HEK293 (cell line): ENCODE data around the gene SOX21.

ENCODE experiments used
- CTCF ChIA-PET: fragments of 350-600 bp; formaldehyde crosslinking; extraction: SDS; loops from one replicate; lab custom pipeline; 2021; ENCODE audit warnings: antibody characterized with exemption; lab: Yijun Ruan, JAX
- POLR2A ChIA-PET: fragments of 300-600 bp; formaldehyde crosslinking; extraction: SDS; loops from one replicate; lab custom pipeline; 2020; ENCODE audit warnings: antibody characterized with exemption, inconsistent platforms; lab: Yijun Ruan, JAX
- H3K27ac ChIP-seq: fragments of 200-500 bp; sonication (Bioruptor generic); 2 replicates; pipeline ENCODE4 v1.5.1; 2014; ENCODE audit warnings: low read depth, low read length, control low read depth, inconsistent platforms; ENCODE audit errors: extremely low read depth
- H3K36me3 ChIP-seq, 2 experiments: fragments of 200-500 bp in 1 of 2; sonication (Bioruptor generic) in 1 of 2; 1 replicate in 1 of 2; 2 replicates in 1 of 2; pipeline ENCODE4 v1.5.1; 2014 to 2017; ENCODE audit warnings: inconsistent platforms in 2 of 2, low read length in 2 of 2; ENCODE audit not compliant: control insufficient read depth in 2 of 2, insufficient read depth in 1 of 2
- H3K4me1 ChIP-seq: fragments of 200-500 bp; sonication (Bioruptor generic); 2 replicates; pipeline ENCODE4 v1.5.1; 2014; ENCODE audit warnings: mild to moderate bottlenecking, low read length, inconsistent platforms; ENCODE audit not compliant: control insufficient read depth, insufficient read depth
- H3K4me3 ChIP-seq: 2 replicates; pipeline ENCODE4 v1.5.1; 2011; ENCODE audit warnings: low read depth, mild to moderate bottlenecking, control low read depth, low read length, moderate library complexity
- H3K9me3 ChIP-seq: fragments of 200-500 bp; sonication (Bioruptor generic); 2 replicates; pipeline ENCODE4 v1.5.1; 2014; ENCODE audit warnings: low read depth, low read length, inconsistent platforms; ENCODE audit not compliant: control insufficient read depth, insufficient read depth
- BCL11B ChIP-seq: fragments of 450-650 bp; formaldehyde crosslinking; IDR thresholded peaks from 2 replicates; pipeline ENCODE4 v1.5.1; 2016; ENCODE audit warnings: low read depth, missing biosample characterization, missing genetic modification characterization
- GLIS1 ChIP-seq: fragments of 450-650 bp; formaldehyde crosslinking; IDR thresholded peaks from 2 replicates; pipeline ENCODE4 v1.5.1; 2016; ENCODE audit warnings: missing biosample characterization, missing genetic modification characterization
- KLF10 ChIP-seq: fragments of 450-650 bp; IDR thresholded peaks from 2 replicates; pipeline ENCODE4 v1.5.1; 2018; ENCODE audit warnings: missing biosample characterization, mild to moderate bottlenecking, missing genetic modification characterization
- KLF16 ChIP-seq: fragments of 450-650 bp; formaldehyde crosslinking; IDR thresholded peaks from 2 replicates; pipeline ENCODE4 v1.5.1; 2017; ENCODE audit warnings: missing biosample characterization, missing genetic modification characterization
- TRIM28 ChIP-seq: IDR thresholded peaks from 2 replicates; pipeline ENCODE4 v1.6.1; 2011; ENCODE audit warnings: low read length, control low read depth, borderline replicate concordance
- YY1 ChIP-seq: fragments of 450-650 bp; formaldehyde crosslinking; IDR thresholded peaks from 2 replicates; pipeline ENCODE4 v1.5.1; 2018; ENCODE audit warnings: missing biosample characterization, missing genetic modification characterization
- ZBTB1 ChIP-seq: fragments of 450-650 bp; formaldehyde crosslinking; IDR thresholded peaks from 2 replicates; pipeline ENCODE4 v1.5.1; 2016; ENCODE audit warnings: missing biosample characterization, missing genetic modification characterization
- ZFP3 ChIP-seq: fragments of 450-650 bp; formaldehyde crosslinking; IDR thresholded peaks from 2 replicates; pipeline ENCODE4 v1.5.1; 2016; ENCODE audit warnings: low read depth, missing biosample characterization, missing genetic modification characterization
- ZFP41 ChIP-seq: fragments of 450-650 bp; formaldehyde crosslinking; IDR thresholded peaks from 2 replicates; pipeline ENCODE4 v1.5.1; 2016; ENCODE audit warnings: missing biosample characterization, missing genetic modification characterization, borderline replicate concordance
- ZFP69B ChIP-seq: fragments of 450-650 bp; formaldehyde crosslinking; IDR thresholded peaks from 2 replicates; pipeline ENCODE4 v1.5.1; 2016; ENCODE audit warnings: missing biosample characterization, missing genetic modification characterization
- ZNF112 ChIP-seq: fragments of 450-650 bp; formaldehyde crosslinking; IDR thresholded peaks from 2 replicates; pipeline ENCODE4 v1.5.0; 2017; ENCODE audit warnings: missing biosample characterization, missing genetic modification characterization
- ZNF175 ChIP-seq: fragments of 450-650 bp; formaldehyde crosslinking; IDR thresholded peaks from 2 replicates; pipeline ENCODE4 v1.5.1; 2016; ENCODE audit warnings: missing biosample characterization, missing genetic modification characterization
- ZNF211 ChIP-seq: fragments of 450-650 bp; formaldehyde crosslinking; IDR thresholded peaks from 2 replicates; pipeline ENCODE4 v1.5.1; 2016; ENCODE audit warnings: low read depth, missing biosample characterization, missing genetic modification characterization
- ZNF280D ChIP-seq: fragments of 450-650 bp; formaldehyde crosslinking; IDR thresholded peaks from 2 replicates; pipeline ENCODE4 v1.5.1; 2016; ENCODE audit warnings: missing biosample characterization, missing genetic modification characterization
- ZNF302 ChIP-seq: fragments of 450-650 bp; formaldehyde crosslinking; IDR thresholded peaks from 2 replicates; pipeline ENCODE4 v1.5.1; 2016; ENCODE audit warnings: missing biosample characterization, missing genetic modification characterization, low read depth
- ZNF501 ChIP-seq: fragments of 450-650 bp; formaldehyde crosslinking; IDR thresholded peaks from 2 replicates; pipeline ENCODE4 v1.5.1; 2016; ENCODE audit warnings: missing biosample characterization, missing genetic modification characterization
- ZNF510 ChIP-seq: fragments of 450-650 bp; formaldehyde crosslinking; IDR thresholded peaks from 2 replicates; pipeline ENCODE4 v1.5.1; 2018; ENCODE audit warnings: mild to moderate bottlenecking, missing genetic modification characterization, missing biosample characterization; ENCODE audit not compliant: insufficient replicate concordance
- ZNF518A ChIP-seq: fragments of 450-650 bp; formaldehyde crosslinking; conservative IDR thresholded peaks from 2 replicates; pipeline ENCODE4 v1.5.1; 2016; ENCODE audit warnings: low read depth, missing biosample characterization, missing genetic modification characterization

Gene SOX21

GRCh38 chr13:94705081-94706030, 7.0 kb downstream of the SOX21 start:
- no peak overlapping the region for H3K27ac ChIP-seq
- ChIA-PET CTCF (interaction anchor here (0.7 kb wide), 1 partner anchor 580 kb away, joined by 6 read pairs; no protein-coding TSS in a partner anchor), POLR2A (interaction anchor here (0.6 kb wide), 1 partner anchor 306 kb away, joined by 3 read pairs; no protein-coding TSS in a partner anchor)
- no peaks in the 10 kb centered on the region for H3K36me3 ChIP-seq
- no peak overlapping the region for H3K4me3 ChIP-seq
- H3K4me1 ChIP-seq: no peaks in the 10 kb centered on the region
- H3K9me3 ChIP-seq: no peaks in the 10 kb centered on the region
- TF ChIP-seq TRIM28 (no peak), ZFP3 (no peak), ZNF211 (tag by site-specific recombination) (no peak), ZFP69B (no peak), YY1 (tag by site-specific recombination) (no peak), ZNF302 (tag by site-specific recombination) (no peak), ZNF280D (tag by site-specific recombination) (no peak)

- H3K27ac ChIP-seq: no peak overlapping the region
- ChIA-PET CTCF (interaction anchor here (0.5 to 1.3 kb wide), 3 partner anchors 30 to 773 kb away, joined by 3 to 6 read pairs (median 6); no protein-coding TSS in a partner anchor), POLR2A (no interaction called here)
- TF ChIP-seq ZNF112 (no peak), KLF10 (tag by site-specific recombination) (no peak), ZNF175 (no peak)
- no peaks in the 10 kb centered on the region for H3K4me1 ChIP-seq
- no peaks in the 10 kb centered on the region for H3K9me3 ChIP-seq
- H3K36me3 ChIP-seq: no peaks in the 10 kb centered on the region
- H3K4me3 ChIP-seq: no peak overlapping the region
Measured at GRCh38 chr13:94704377-94705080, 7.8 kb downstream of the SOX21 start.

- TF ChIP-seq ZNF510 (tag by site-specific recombination): no peak
- H3K4me1 ChIP-seq: no peaks in the 10 kb centered on the region
Measured at GRCh38 chr13:94703721-94704314, 8.5 kb downstream of the SOX21 start.

GRCh38 chr13:94703271-94703670, 9.1 kb downstream of the SOX21 start:
- Histone ChIP-seq H3K36me3 (no peaks in the 10 kb centered on the region), H3K9me3 (no peaks in the 10 kb centered on the region), H3K4me1 (no peaks in the 10 kb centered on the region), H3K27ac (no peak overlapping the region), H3K4me3 (no peak overlapping the region)
- POLR2A ChIA-PET: no interaction called here
- CTCF ChIA-PET: interaction anchor here (1.3 kb wide), 1 partner anchor 28 kb away, joined by 6 read pairs; no protein-coding TSS in a partner anchor
- no peak for TF ChIP-seq ZNF501 (tag by site-specific recombination)
- TF ChIP-seq ZNF518A: no peak
- TF ChIP-seq ZBTB1 (tag by site-specific recombination): no peak
- no peak for TF ChIP-seq ZFP41 (tag by site-specific recombination)
- TF ChIP-seq BCL11B: no peak
- TF ChIP-seq KLF16 (tag by site-specific recombination): no peak
- no peak for TF ChIP-seq GLIS1 (tag by site-specific recombination)

More at GRCh38 chr13:94703721-94704314, 8.5 kb downstream of the SOX21 start:
- no peaks in the 10 kb centered on the region for H3K9me3 ChIP-seq
- H3K4me3 ChIP-seq: no peak overlapping the region
- H3K36me3 ChIP-seq: no peaks in the 10 kb centered on the region
- ChIA-PET POLR2A (no interaction called here), CTCF (interaction anchor here (1.3 kb wide), 1 partner anchor 29 kb away, joined by 6 read pairs; no protein-coding TSS in a partner anchor)
- H3K27ac ChIP-seq: no peak overlapping the region
